HepG2 (cell line): ENCODE data around the gene FAM156A. TPM values are rescaled to one million over a fixed set of nuclear protein-coding genes. Genes with fewer than 3 reads are reported as not detected.

Source experiments
- CHD2 ChIP-seq: IDR thresholded peaks from 2 replicates; pipeline ENCODE4 v1.6.1; 2011; ENCODE audit warnings: low read depth, low read length, improper control_type of control experiment
- FOXP1 ChIP-seq, 2 experiments: fragments of 450-650 bp in 1 of 2; IDR thresholded peaks; 2 replicates each; pipeline ENCODE4 v1.6.1; 2017 to 2018; ENCODE audit warnings: antibody characterized with exemption in 1 of 2
- GABPA ChIP-seq, 2 experiments: IDR thresholded peaks; 2 replicates each; pipeline ENCODE4 v1.6.1; 2011 to 2016; ENCODE audit warnings: low read depth in 2 of 2, low read length in 1 of 2, missing biosample characterization in 1 of 2, missing genetic modification characterization in 1 of 2
- IRF2 ChIP-seq: IDR thresholded peaks from 2 replicates; pipeline ENCODE4 v1.6.1; 2018; ENCODE audit warnings: missing genetic modification reagents, missing compliant biosample characterization
- MAFG ChIP-seq: sonication (generic); formaldehyde crosslinking; IDR thresholded peaks from 2 replicates; pipeline ENCODE4 v1.5.1; 2020; ENCODE audit warnings: mild to moderate bottlenecking, missing genetic modification reagents
- NONO ChIP-seq, 2 experiments: fragments of 450-650 bp in 1 of 2; sonication (generic) in 1 of 2; formaldehyde crosslinking in 1 of 2; IDR thresholded peaks in 1 of 2; conservative IDR thresholded peaks in 1 of 2; 2 replicates each; pipeline versions ENCODE4 v1.6.1 to v1.8.0; 2017 to 2022; ENCODE audit warnings: mild to moderate bottlenecking in 1 of 2, missing genetic modification reagents in 1 of 2, moderate library complexity in 1 of 2
- PCBP2 ChIP-seq: fragments of 200-400 bp; formaldehyde crosslinking; optimal IDR thresholded peaks from 2 replicates; pipeline ENCODE3; 2018; ENCODE audit warnings: low read length, low read depth; ENCODE audit not compliant: poor library complexity, severe bottlenecking
- RORA ChIP-seq: sonication (generic); formaldehyde crosslinking; IDR thresholded peaks from 2 replicates; pipeline ENCODE4 v1.5.0; 2020; ENCODE audit warnings: mild to moderate bottlenecking, missing genetic modification reagents, moderate library complexity
- TBL1XR1 ChIP-seq: fragments of 150-350 bp; IDR thresholded peaks from 2 replicates; pipeline ENCODE4 v1.6.1; 2014; ENCODE audit warnings: borderline replicate concordance, low read length; ENCODE audit not compliant: partially characterized antibody
- ZNF230 ChIP-seq: sonication (generic); formaldehyde crosslinking; IDR thresholded peaks from 2 replicates; pipeline ENCODE4 v1.4.0; 2020; ENCODE audit warnings: mild to moderate bottlenecking, missing genetic modification reagents
- ZNF33A ChIP-seq: sonication (generic); formaldehyde crosslinking; IDR thresholded peaks from 2 replicates; pipeline ENCODE4 v1.5.1; 2020; ENCODE audit warnings: missing genetic modification reagents, mild to moderate bottlenecking, moderate library complexity, borderline replicate concordance
- ZNF446 ChIP-seq: sonication (generic); formaldehyde crosslinking; IDR thresholded peaks from 2 replicates; pipeline ENCODE4 v1.5.0; 2020; ENCODE audit warnings: mild to moderate bottlenecking, missing genetic modification reagents
- polyA plus RNA-seq, 8 experiments: library from polyadenylated mRNA; depleted of rRNA in 3 of 8; stranded (reverse) in 7 of 8; unstranded in 1 of 8; fragments of >200 nt; fragmentation: Illumina TruSeq in 4 of 8; extraction: Trizol in 4 of 8; gene quantifications; 2 replicates each; pipeline versions ENCODE4 v1.2.1 to v1.2.3, GENCODE V29; 2011 to 2016; ENCODE audit warnings: low read depth in 4 of 8, missing spikeins in 1 of 8, mixed read lengths in 1 of 8; ENCODE audit not compliant: insufficient read depth in 1 of 8
- total RNA-seq, 5 experiments: library from RNA; depleted of rRNA; stranded (reverse); fragments of >200 nt; fragmentation: Illumina TruSeq; extraction: Trizol; gene quantifications; 2 replicates each; pipeline ENCODE4 v1.2.3, GENCODE V29; 2016; ENCODE audit warnings: low read depth in 1 of 5
- TF ChIP-seq, protein P1 (sequence below): sonication (generic); formaldehyde crosslinking; IDR thresholded peaks from 2 replicates; pipeline ENCODE4 v1.5.1; 2020; ENCODE audit warnings: mild to moderate bottlenecking, moderate library complexity, missing genetic modification reagents
- TF ChIP-seq, protein P2 (sequence below): sonication (generic); formaldehyde crosslinking; IDR thresholded peaks from 2 replicates; pipeline ENCODE4 v1.4.0; 2020; ENCODE audit warnings: missing genetic modification reagents
- TF ChIP-seq, protein P3 (sequence below): sonication (generic); formaldehyde crosslinking; IDR thresholded peaks from 2 replicates; pipeline ENCODE4 v1.5.0; 2020; ENCODE audit warnings: mild to moderate bottlenecking, low read depth, missing genetic modification reagents, borderline replicate concordance
- TF ChIP-seq, protein P4 (sequence below): sonication (generic); formaldehyde crosslinking; IDR thresholded peaks from 2 replicates; pipeline ENCODE4 v1.8.1; 2023; ENCODE audit warnings: mild to moderate bottlenecking, missing genetic modification reagents, borderline replicate concordance
- TF ChIP-seq, protein P5 (sequence below): sonication (generic); formaldehyde crosslinking; IDR thresholded peaks from 2 replicates; pipeline ENCODE4 v1.5.1; 2020; ENCODE audit warnings: mild to moderate bottlenecking, missing genetic modification reagents, borderline replicate concordance

The FAM156A gene
- total and polyA plus RNA-seq, 2 of the 13 experiments (the other 11 are each of a cell fraction or from before 2014, with no cell fraction given), result 15.4 to 53.8 TPM

DNA sequence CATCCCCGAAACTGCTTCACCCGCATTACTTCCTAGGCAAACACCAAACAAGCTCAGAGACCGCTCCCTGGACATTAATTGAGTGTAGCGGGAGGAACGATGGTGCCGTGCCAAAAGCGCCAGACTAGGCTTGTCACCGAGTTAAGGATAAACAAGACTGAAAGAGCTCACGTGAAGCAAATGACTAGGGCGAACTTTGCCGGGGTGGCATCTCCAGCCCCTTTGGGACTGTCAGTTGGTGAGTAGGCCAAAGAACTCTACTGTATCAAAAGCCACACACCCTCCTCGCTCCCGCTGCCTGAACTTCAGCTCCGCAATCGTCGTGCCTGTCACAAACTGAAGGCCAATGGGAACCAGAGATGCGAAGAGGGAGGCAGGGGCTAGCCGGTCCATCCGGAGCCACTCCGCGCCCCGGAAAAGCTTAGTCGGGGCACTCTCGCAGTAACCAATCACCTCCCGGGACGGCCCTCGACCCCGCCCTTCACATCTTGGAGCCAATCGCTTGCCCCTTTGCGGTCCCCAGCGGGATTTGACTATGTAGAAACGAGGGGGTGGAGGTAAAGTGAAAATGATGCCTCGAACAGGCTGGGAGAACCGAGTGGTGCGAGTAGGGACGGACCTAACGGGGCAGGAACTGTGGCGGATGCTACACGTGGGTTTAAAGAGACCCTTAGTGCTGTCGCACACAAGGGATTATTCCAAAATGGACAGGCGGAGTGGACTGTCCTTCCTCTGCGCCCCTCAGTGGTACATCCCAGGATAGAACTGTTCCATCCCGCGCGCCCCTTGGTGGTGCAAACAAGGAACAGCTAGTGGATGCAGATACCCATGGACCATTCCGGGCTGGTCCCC is 37.0 kb upstream of the FAM156A start (continued):
- TF ChIP-seq, protein P1, sequence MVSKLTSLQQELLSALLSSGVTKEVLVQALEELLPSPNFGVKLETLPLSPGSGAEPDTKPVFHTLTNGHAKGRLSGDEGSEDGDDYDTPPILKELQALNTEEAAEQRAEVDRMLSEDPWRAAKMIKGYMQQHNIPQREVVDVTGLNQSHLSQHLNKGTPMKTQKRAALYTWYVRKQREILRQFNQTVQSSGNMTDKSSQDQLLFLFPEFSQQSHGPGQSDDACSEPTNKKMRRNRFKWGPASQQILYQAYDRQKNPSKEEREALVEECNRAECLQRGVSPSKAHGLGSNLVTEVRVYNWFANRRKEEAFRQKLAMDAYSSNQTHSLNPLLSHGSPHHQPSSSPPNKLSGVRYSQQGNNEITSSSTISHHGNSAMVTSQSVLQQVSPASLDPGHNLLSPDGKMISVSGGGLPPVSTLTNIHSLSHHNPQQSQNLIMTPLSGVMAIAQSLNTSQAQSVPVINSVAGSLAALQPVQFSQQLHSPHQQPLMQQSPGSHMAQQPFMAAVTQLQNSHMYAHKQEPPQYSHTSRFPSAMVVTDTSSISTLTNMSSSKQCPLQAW (CRISPR knock-in tag), result 0 out of 2 replicates have a peak, but pooled peaks have one; percentile 41
- TF ChIP-seq, protein P2, sequence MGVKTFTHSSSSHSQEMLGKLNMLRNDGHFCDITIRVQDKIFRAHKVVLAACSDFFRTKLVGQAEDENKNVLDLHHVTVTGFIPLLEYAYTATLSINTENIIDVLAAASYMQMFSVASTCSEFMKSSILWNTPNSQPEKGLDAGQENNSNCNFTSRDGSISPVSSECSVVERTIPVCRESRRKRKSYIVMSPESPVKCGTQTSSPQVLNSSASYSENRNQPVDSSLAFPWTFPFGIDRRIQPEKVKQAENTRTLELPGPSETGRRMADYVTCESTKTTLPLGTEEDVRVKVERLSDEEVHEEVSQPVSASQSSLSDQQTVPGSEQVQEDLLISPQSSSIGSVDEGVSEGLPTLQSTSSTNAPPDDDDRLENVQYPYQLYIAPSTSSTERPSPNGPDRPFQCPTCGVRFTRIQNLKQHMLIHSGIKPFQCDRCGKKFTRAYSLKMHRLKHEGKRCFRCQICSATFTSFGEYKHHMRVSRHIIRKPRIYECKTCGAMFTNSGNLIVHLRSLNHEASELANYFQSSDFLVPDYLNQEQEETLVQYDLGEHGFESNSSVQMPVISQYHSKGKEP (CRISPR knock-in tag), result no peak
- TF ChIP-seq TBL1XR1 (no peak), ZNF230 (CRISPR knock-in tag) (no peak), NONO (IDR thresholded peaks at IDR 0.05) (no peak), NONO (CRISPR knock-in tag; conservative IDR thresholded peaks at IDR 0.05) (peak; percentile 58), GABPA (IDR thresholded peaks at IDR 0.05; ENCODE audit: low read depth, low read length) (peak; percentile 87), GABPA (CRISPR knock-in tag; IDR thresholded peaks at IDR 0.05; ENCODE audit: low read depth) (peak; percentile 94), RORA (CRISPR knock-in tag) (no peak), ZNF33A (no peak), ZNF446 (CRISPR knock-in tag) (no peak), PCBP2 (no peak), FOXP1 (IDR thresholded peaks at IDR 0.05) (no peak), FOXP1 (CRISPR knock-in tag; IDR thresholded peaks at IDR 0.05) (no peak), CHD2 (peak; percentile 39; the same call in 1 of the 2 replicates), MAFG (CRISPR knock-in tag) (no peak), IRF2 (no peak; the same call in 1 of the 2 replicates)
- TF ChIP-seq, protein P3, sequence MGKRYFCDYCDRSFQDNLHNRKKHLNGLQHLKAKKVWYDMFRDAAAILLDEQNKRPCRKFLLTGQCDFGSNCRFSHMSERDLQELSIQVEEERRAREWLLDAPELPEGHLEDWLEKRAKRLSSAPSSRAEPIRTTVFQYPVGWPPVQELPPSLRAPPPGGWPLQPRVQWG (CRISPR knock-in tag), result no peak
- TF ChIP-seq, protein P4, sequence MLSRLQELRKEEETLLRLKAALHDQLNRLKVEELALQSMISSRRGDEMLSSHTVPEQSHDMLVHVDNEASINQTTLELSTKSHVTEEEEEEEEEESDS (CRISPR knock-in tag), result no peak
- TF ChIP-seq, protein P5, sequence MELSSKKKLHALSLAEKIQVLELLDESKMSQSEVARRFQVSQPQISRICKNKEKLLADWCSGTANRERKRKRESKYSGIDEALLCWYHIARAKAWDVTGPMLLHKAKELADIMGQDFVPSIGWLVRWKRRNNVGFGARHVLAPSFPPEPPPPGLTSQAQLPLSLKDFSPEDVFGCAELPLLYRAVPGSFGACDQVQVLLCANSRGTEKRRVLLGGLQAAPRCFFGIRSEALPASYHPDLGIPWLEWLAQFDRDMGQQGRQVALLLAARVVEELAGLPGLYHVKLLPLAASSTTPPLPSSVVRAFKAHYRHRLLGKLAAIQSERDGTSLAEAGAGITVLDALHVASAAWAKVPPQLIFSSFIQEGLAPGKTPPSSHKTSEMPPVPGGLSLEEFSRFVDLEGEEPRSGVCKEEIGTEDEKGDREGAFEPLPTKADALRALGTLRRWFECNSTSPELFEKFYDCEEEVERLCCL (CRISPR knock-in tag), result no peak
